GM12892 (cell line): ENCODE data around the gene KCNAB1.

ENCODE experiments used
- POLR2A ChIP-seq: IDR thresholded peaks from 2 replicates; pipeline ENCODE4 v1.6.1; 2011; ENCODE audit warnings: low read depth, low read length, control low read depth
- POLR2AphosphoS5 ChIP-seq: IDR thresholded peaks from 2 replicates; pipeline ENCODE4 v1.6.1; 2011; ENCODE audit warnings: low read depth, low read length, control low read depth

DNA sequence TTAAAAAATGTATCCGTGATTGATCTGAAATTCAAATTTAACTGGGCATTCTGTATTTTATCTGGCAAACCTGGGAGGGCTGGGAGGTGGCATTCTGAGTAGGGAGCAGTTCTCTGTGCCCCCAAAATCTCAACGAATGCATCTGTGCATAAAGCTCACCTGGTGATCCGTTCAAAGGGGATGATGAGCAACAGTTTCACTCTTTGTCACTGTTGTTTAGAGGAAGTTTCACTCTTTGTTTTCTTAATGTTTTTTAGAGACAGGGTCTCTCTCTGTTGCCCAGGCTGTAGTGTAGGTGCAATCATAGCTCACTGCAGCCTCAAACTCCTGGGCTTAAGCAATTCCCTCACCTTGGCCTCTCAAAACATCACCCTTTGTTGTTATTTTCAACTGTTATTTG, 247.8 kb downstream of the KCNAB1 start:
- TF ChIP-seq POLR2A (no peak), POLR2AphosphoS5 (no peak)
